HTERT RPE-1 (cell line): Measurements from ENCODE around the gene GAS2.

ENCODE experiments used
- in situ Hi-C: fragments of 300-500 bp; cut with MboI; formaldehyde crosslinking; loops from 4 replicates; pipeline ENCODE4 v1.14.3; 2020; ENCODE audit warnings: low sequenced_read_pairs

Gene GAS2

DNA sequence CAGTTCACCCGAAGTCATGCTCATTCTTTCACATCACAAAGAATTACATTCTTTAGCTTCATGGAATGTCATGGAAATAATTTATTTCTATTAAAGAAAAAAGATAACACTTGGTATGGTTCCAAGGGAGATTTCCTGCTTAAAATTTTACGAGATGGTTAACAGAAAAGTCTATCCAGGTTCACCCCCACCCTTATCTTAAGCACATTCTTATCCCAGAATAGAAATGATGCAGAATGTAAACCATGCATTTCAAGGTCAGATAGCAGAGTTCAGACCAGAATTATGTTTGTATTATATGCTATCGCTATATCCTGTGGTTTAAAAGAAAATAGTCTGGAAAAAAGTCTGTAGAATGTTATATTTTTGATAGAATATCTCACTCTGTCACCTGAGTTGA lies 58.7 kb downstream of the GAS2 start:
- in situ Hi-C loops: no loop called here

DNA sequence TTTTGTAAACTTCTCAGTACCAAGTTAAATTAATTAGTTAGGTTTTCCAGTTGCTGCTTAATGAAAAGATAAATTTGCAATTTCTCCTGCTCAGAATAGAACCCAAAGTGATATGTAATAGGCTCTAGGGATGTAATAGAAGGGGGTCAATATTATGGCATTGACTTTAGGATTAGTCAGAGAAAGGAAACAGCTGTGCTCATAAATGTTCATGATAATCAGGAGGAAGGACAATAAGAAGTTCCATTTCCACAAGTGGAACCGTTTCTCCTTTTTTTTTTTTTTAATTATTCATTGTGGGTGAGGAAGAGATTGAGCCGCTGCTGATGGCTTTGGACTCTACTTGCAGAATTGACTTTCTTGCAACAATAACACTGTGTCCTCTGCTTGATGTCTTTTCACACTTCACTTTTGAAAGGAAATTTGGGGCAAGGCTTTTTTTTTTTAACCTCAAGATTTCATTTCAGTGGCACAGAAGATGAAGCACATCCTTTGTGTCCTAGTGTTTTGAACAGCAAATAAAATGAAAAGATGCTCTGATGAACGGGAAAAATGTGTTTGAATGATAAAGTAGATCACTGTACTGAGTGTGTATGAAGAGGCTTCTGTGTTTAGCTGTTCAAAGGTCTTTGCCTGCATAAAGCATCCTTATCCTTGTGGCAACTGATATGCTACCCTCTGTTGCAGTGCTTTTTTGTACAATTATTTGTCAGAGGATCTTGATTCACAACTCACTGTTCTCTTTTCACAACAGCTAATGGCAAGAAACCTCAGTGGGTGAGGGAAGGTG lies 62.4 kb downstream of the GAS2 start:
- in situ Hi-C loops: no loop called here

- in situ Hi-C loops: no loop called here
Observed at GRCh38 chr11:22730319-22730718, 63.9 kb downstream of the GAS2 start.

GRCh38 chr11:22732588-22732987 lies 66.2 kb downstream of the GAS2 start:
- in situ Hi-C loops: no loop called here

- in situ Hi-C loops: no loop called here
Observed at GRCh38 chr11:22733475-22734248, 67.3 kb downstream of the GAS2 start.

- in situ Hi-C loops: no loop called here
Observed at GRCh38 chr11:22734628-22735345, 68.4 kb downstream of the GAS2 start.

DNA sequence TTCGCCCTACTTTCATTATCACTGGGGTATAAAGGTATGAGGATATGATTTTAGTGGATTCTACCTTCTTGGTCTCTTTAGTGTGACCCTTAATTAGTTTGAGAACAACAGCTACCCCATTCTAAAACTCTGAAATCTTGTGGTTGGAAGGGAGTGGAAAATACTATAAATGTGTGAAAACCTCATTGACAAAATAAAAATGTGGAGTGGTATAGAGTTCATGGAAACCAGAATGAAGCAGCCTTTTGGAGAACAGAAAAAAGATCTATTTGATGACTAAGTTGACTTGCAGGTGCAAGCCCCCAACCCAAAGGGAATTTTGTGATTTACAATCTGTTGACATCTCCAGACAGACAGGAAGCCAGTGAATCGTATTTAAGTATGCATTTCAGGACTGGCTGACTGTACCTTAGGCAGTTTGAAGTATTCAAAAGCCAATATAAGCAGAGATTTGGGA lies 75.8 kb downstream of the GAS2 start:
- in situ Hi-C loops: no loop called here

GRCh38 chr11:22749536-22749935 lies 83.1 kb downstream of the GAS2 start:
- in situ Hi-C loops: no loop called here

DNA sequence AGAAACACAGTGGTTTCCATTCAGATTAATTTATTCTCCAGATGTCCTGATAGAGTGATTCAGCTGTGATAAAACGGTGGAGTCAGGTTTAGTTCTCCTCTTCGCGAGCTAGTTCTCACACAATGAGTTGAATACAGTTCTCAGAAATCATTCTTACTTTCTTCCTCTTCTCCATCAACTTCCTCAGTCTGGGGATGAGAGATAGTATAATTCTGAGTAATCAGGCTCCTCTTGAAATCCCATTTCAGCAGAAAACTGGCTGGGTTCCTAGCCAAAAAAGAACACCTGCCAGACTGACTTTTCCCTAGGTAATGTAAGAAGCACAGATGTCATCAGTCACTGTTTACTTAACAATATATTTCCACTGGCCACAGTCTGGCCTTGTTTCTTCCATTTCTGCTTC lies 86.5 kb downstream of the GAS2 start:
- in situ Hi-C loops: no loop called here

GRCh38 chr11:22753416-22753815 lies 87.0 kb downstream of the GAS2 start:
- in situ Hi-C loops: no loop called here

DNA sequence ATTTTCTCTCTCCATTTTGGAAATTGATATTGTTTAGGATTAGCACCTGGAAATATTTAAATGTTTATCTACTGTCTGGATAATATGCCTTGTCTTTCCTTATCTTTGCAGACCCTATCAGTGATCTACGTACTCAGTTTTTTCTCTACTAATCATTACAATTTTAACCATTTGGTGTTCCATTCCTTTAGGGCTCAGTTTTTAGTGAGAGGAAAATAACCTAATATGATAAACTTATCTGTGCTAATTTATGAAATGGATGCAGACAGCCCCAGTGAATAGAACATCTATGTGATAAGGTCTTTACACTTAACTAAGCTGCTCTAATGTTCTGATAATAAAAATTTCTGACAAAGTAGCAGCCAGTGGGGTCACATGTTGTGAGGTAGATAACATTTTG lies 94.7 kb downstream of the GAS2 start:
- in situ Hi-C loops: no loop called here

- in situ Hi-C loops: no loop called here
Observed at GRCh38 chr11:22763166-22763565, 96.8 kb downstream of the GAS2 start.

DNA sequence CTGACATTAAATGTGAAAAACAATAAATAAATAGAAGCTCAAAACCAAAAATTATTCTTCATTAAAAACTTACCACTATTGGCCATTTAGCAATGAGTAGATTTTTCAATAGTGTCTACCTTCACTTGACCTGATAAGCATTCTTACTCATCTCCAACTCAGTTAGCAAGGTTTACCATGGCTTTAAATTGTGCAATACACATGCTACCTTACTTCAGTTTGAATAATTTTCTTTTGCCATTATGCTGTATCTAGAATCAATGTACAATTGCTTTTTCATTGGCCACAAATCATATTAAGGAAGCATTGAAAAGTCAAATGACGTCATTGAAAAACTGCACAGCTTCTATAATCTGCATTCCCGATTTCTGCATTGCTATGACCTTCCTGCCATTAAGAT lies 98.3 kb downstream of the GAS2 start:
- in situ Hi-C loops: no loop called here

GRCh38 chr11:22768281-22768680 lies 101.9 kb downstream of the GAS2 start:
- in situ Hi-C loops: no loop called here

DNA sequence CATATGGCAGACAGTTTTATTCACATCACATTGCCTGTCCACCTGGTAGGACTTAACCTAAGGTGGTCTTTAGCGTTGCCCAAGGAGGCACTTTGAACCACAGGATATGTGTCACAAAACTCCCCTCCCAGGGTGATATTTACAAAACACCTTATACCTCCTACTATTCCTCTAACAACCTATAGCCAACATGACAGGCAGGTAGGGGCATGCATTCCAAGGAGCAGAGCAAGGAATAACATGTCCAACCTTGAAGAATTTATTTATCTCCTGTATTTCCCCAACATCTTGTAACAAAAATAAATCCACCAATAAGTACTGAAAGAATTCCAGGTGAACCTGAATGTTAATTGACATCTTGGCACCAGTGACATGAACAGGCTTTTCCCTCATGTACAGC lies 102.7 kb downstream of the GAS2 start:
- in situ Hi-C loops: no loop called here

DNA sequence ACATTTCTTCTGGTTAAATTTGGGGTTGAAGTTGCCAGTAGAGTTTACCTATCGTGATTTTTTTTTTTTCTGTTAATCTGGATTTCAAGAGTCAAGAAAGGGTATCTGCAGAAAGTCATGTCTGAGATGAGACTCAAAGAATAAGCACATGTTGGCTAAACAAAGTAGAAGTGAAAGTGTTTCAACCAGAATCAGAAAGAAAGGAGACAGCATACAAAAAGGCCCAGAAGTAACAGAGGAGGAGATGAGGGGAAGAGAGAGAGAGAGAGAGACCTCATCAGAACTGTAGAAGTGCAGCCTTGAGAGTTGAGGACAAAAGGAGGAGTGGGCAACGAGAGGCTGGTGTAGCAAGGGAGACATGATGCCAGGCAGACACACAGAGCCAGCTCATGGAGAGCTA lies 108.3 kb downstream of the GAS2 start:
- in situ Hi-C loops: no loop called here

- in situ Hi-C loops: no loop called here
Observed at GRCh38 chr11:22775248-22775647, 108.8 kb downstream of the GAS2 start.

DNA sequence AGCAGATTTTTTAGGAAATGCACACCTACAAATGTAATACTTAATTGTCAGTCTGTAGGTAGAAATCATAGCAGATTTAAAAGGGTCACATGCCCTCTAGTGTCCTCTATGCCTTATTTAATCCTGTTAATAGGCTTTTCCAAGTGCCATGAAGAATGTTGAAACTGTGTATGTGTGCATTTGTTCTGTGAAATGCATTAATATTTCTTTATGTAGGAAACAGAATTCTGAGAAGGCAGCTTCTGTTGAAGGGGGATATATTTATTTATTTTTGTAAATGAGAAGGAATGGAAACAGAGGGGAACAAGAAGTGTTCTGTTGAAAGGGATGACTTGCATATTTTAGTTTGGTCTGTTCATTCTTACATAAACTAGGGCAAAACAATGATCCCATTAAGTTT lies 112.2 kb downstream of the GAS2 start:
- in situ Hi-C loops: no loop called here

DNA sequence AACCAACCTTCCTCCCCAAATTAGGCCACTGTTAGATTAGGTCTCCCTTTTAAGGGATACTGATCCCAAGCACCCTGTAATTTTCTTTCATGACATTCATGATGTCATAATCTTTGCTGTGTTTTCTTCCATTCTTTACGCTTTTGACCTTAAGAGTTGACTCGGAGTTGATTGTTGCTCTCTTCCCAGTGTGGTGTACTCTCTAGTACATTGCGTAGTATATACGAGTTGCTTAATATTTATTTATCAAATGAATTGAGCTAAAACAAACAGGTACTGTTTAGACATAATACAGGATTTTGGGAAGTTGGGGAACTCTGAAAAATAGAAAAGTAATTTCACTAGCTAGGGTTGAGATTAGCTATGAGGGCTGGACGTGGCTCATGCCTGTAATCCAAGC lies 113.4 kb downstream of the GAS2 start:
- in situ Hi-C loops: no loop called here

DNA sequence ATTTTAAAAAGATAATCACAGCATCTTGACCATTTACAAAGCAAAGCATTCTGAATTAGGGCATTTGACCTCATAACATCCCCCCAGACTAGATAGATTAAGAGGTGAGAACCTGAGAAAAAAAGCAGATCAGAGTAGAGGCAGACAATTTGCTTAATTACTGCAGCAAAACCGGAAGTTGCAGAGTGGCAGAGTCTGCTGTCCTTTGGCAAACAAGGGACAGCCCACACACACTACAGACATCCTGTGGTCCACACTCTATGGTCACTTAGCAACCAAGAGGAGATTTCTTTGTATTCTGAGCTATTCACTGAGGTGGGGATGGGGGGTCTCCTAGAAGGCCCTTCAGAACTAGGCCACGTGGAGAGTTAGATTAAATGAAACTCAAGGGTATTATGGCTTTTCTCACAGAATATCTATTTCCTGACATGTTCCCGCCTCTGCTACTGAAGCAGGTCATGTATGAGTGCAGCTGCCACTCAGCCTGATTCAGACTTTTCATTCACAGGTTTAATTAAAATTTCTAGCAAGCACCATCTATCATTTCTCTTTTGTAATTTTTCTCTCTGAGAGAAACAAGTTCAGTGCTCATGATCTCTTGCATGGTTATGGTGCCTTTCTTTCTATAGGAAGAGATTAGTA lies 114.7 kb downstream of the GAS2 start:
- in situ Hi-C loops: no loop called here

GRCh38 chr11:22785251-22785650 lies 118.8 kb downstream of the GAS2 start:
- in situ Hi-C loops: no loop called here
